ENCODE data around the gene DNAH14.
A peak's percentile ranks its signal among the peaks of the same experiment; 100 is the strongest.

The DNAH14 gene

GRCh38 chr1:225425201-225425786, 495.8 kb downstream of the DNAH14 start:
- no peak for TF ChIP-seq CTCF (IDR thresholded peaks at IDR 0.05; ENCODE audit: extremely low read depth, insufficient read depth, missing control alignments)
- in situ Hi-C loops (cut with MboI; ENCODE audit: low pct_unique_long_range_greater_than_20kb, low sequenced_read_pairs, unreplicated experiment) = no loop called here
- no peak for DNase-seq (ENCODE audit: low spot score)

- DNase-seq (ENCODE audit: low spot score) = peak; percentile 34
- in situ Hi-C loops (cut with MboI; ENCODE audit: low pct_unique_long_range_greater_than_20kb, low sequenced_read_pairs, unreplicated experiment) = no loop called here
These were observed 497.1 kb downstream of the DNAH14 start for GRCh38 chr1:225426395-225427234.

DNA sequence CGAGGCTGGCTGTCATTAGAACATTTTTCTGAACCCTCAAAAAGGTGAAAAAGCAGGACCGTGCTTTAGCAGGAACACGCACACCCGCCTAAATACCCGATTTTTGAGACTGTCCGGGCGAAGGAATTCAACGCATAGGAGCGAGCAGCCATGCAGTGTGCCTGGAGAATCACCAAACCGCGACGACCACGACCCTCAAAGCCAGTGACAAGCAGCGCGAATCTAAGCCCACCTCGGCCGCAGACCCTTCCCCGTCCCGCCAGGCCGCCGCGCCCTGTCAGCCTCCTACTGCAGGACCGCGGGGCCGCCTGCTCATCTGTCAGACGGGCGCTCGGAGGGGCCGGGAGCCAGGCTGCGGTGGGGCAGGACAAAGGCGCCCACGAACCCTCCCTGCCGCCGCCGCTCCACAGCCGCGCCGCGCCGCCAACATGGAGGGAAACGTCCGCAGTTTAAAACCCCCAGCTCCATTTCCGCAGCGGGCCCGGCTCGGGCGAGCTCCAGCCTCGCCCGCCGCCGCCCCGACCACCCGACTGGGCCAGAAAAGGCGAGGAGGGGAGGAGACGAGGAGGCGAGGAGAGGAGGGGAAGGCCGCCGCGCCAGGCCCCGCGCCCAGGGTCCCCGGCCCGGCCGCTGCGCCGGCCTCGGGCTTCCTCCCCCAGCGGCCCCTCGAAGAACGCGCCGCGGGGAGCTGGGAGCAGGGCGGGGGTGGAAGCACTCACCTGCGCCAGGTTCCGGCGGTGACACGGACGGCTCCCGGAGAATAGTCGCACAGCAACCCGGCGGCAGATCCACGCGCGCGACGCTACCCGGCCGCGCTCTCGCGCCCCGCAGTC, 498.0 kb downstream of the DNAH14 start, which contains the start of gene LBR:
LBR (minus strand) TSS at position 804 of the 833 bp plus-strand sequence. CDS start 3,963 bp downstream, outside the sequence.
- in situ Hi-C loops (cut with MboI; ENCODE audit: low pct_unique_long_range_greater_than_20kb, low sequenced_read_pairs, unreplicated experiment) = no loop called here
- no peak for TF ChIP-seq CTCF (IDR thresholded peaks at IDR 0.05; ENCODE audit: extremely low read depth, insufficient read depth, missing control alignments)
- DNase-seq (ENCODE audit: low spot score) = no peak

More at GRCh38 chr1:225426395-225427234, 497.1 kb downstream of the DNAH14 start:
- TF ChIP-seq CTCF (IDR thresholded peaks at IDR 0.05; ENCODE audit: extremely low read depth, insufficient read depth, missing control alignments) = no peak

DNA sequence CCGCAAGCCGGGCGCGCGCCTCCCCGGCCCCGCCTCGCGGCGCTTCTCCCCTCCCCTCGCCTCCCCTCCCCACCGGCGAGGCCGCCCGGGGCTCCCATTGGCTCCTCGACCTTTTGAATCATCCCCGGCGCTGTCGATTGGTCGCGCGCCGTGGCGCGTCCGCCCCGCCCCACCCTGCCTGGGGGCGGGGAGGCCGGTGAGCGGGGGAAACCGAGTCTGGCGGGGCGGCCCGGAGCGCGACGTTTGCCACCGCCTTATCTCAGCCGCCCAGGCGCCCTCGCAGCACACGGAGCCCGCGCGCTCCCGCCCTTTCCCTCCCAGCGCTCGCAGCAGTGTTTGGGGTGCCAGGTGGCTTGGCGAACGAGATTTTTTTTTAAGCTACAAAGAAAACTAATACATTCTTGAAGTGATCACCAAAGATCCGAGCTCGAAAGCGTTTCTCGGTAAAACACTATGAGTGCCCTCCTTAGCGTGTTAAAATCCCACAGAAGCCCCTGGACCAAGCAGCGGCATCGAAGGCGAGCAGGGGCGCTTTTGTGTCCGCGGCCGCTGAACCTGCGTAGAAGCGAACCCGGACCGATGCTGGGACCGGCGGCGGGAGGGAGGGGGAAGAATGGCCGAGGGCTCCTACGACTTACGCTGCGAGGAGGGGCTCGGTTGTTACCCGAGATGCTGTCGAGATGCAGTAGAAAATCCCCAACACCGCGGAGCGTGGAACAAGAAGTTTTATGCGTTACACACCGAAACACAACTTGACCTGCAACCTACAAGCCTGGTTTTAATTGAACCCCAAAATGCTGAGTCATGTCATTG, 498.8 kb downstream of the DNAH14 start:
- TF ChIP-seq CTCF (IDR thresholded peaks at IDR 0.05; ENCODE audit: extremely low read depth, insufficient read depth, missing control alignments) = no peak
- in situ Hi-C loops (cut with MboI; ENCODE audit: low pct_unique_long_range_greater_than_20kb, low sequenced_read_pairs, unreplicated experiment) = no loop called here
- peak; percentile 97 for DNase-seq (ENCODE audit: low spot score)

DNA sequence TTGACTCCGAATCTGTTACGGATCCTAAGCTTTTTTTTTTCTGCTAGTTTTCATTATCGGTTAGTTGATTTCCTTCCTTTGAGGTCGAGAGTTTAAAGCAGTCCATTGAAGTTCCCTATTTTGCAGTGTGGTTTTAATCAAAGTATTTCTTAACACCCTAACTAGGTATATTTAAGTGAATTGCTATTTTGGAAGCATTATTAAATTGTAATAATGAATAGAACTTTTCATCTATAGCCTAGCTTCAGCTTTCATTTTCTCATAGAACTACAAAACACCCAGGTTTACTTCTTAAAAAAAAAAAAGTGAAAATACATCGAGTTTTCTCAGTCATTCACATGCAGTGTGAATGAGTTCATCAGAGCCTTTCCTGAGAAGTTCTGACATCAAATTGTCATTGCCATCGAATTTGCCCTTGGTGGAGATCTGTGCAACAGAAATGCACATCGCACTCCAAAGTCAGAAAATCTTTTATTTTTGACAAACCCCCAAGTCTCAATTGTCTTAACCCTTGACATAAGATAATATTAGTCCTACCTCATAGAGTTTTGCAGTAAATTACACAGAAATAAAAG, 499.5 kb downstream of the DNAH14 start:
- peak; percentile 27 for DNase-seq (ENCODE audit: low spot score)
- TF ChIP-seq CTCF (IDR thresholded peaks at IDR 0.05; ENCODE audit: extremely low read depth, insufficient read depth, missing control alignments) = no peak
- in situ Hi-C loops (cut with MboI; ENCODE audit: low pct_unique_long_range_greater_than_20kb, low sequenced_read_pairs, unreplicated experiment) = no loop called here
